ENCODE measurements around the gene ORC3. TPM values are rescaled to one million over a fixed set of nuclear protein-coding genes. Genes with fewer than 3 reads are reported as not detected.

The ORC3 gene
- total RNA-seq: 17.3 and 22.3 TPM in 2 replicates

DNA sequence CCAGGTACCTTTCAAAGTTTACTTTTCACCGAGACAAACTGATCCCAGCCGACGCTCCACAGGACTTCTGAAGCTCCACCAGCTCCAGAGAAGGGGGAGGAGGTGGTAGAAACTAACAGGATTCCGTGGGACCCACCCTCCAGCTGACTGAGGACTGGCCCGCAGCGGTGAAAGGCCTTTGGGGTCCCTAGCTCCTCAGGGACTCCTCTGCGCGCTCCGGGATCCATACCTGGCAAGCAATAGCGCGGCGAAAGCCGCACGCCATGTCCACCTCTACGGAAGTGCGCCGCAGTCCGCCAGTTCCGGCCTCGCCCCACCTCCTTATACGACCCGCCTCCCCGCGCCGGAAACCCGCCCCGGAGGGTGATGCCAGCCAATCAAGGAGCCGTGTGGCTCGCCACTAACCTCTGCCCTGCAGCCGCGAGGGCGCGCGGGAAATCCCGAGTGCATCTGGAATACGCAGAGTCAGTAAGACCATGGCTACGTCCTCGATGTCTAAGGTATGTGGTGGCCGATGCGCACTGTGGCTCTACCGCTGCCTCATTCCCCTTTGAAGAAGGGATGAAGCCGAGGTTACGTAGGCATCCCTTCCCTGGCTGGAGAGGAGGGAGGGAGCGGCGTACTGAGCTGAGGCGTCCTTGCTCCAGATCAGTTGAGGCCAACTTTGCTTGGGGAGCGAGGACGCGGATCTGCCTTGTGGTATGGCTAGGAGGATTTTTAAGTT is at the start of gene ORC3, which contains the start of gene RARS2:
TSS of gene ORC3 (plus strand) at position 443 of the 724 bp plus-strand sequence. CDS start at position 477, 34 bp downstream.
TSS of gene RARS2 (minus strand) at position 295 of the 724 bp plus-strand sequence. CDS start at position 265, 30 bp downstream.

DNA sequence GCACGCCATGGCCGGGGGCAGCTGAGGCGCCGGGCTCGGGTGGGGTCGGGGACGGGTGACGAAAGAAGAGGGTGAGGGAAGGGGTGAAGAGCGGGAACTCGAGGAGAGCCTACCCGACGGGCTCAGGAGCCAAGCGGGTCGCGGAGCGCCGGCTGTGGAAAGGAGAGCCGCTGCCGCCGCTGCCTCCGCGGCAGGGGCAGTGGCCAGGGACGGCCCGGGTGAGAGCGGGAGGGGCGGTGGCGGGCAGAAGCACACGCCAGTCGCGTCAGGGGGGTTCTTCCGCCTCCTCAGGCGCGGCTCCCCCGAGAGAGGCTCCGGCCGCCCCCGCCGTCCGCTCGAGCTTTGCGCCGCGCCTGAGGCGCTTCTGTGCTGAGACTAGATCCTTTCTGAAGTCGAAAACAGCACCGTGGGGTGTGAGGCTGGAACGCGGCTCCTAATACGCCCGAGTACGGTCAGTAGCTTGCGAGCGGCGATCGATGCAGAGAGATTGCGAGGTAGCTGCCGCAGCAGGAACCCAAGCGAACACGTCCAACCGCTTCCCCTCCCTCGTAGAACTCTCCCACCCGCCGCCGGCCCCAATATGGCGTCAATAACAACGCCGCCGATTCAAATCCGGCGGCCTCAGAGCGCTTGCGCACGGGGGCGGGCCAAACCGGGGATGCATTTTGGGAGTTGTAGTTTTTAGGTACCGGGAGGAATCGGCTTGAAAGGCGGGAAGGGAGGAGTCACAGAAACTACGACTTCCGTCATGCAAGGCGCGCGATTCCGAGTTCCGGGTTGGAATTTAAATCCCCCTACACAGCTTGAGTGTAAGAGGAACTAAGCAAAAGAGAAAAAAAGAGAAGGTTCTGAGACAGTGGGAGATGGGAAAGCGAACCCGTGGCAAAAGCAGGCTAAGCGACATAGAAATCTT is 112.0 kb downstream of the ORC3 start, which contains the start of gene AKIRIN2:
TSS of gene AKIRIN2 (minus strand) at position 558 of the 913 bp plus-strand sequence. CDS start at position 9, 549 bp downstream.

Other genes starting within 250 kb of the ORC3 start
- gene C6orf163, start 245.3 kb upstream of the ORC3 start, total RNA-seq: 2.9 and 3.8 TPM in 2 replicates
- gene CFAP206, start 182.2 kb upstream of the ORC3 start, total RNA-seq: 0.29 and 0.65 TPM in 2 replicates
- 12.7 and 13.4 TPM in 2 replicates for gene SLC35A1, start 117.2 kb upstream of the ORC3 start, total RNA-seq
- gene RARS2, start 148 bp upstream of the ORC3 start, total RNA-seq: 31.0 and 32.3 TPM in 2 replicates
- 19.6 and 23.2 TPM in 2 replicates for gene AKIRIN2, start 112.1 kb downstream of the ORC3 start, total RNA-seq